HepG2 (cell line): ENCODE data around the gene PRKCE. TPM values are rescaled to one million over a fixed set of nuclear protein-coding genes. Genes with fewer than 3 reads are reported as not detected.

Experiments used
- ATAC-seq: fragments of 200-7000 bp; cut with Tn5 transposase; 3 replicates; pipeline ENCODE4 v1.9.1; 2020; ENCODE audit warnings: mild to moderate bottlenecking, moderate library complexity
- BruUV-seq: library from RNA; stranded (reverse); fragments of 400-500 nt; replicated peaks from 2 replicates; lab custom pipeline; 2021; lab: Mats Ljungman, UMichigan
- CTCF ChIA-PET: fragments of 300-600 bp; formaldehyde crosslinking; extraction: SDS; loops from one replicate; lab custom pipeline; 2021; ENCODE audit warnings: low total read pairs, inconsistent platforms, low intra/inter-chr PET ratio; lab: Yijun Ruan, JAX
- POLR2A ChIA-PET: fragments of 350-600 bp; sonication (Branson Sonifier 250); formaldehyde crosslinking; loops from one replicate; lab custom pipeline; 2020; ENCODE audit warnings: antibody characterized with exemption, inconsistent platforms; lab: Yijun Ruan, JAX
- DNase-seq: peaks from one replicate; pipeline ENCODE4 v3.0.0-alpha.2; 2015; ENCODE audit warnings: low spot score
- FAIRE-seq: peaks from 3 replicates; lab custom pipeline; 2011; peaks lifted over from hg19 to GRCh38; lab: Jason Lieb, UNC
- H2AFZ ChIP-seq: one replicate; pipeline ENCODE4 v1.6.1; 2011; ENCODE audit warnings: low read length, inconsistent platforms
- H3K27ac ChIP-seq: fragments of 300-600 bp; 3 replicates; pipeline ENCODE4 v1.8.0; 2011; ENCODE audit warnings: mixed run types, mild to moderate bottlenecking, mixed read lengths, low read length, inconsistent platforms; ENCODE audit not compliant: insufficient read depth; ENCODE audit errors: extremely low read length
- H3K27me3 ChIP-seq, 2 experiments: fragments of 200-600 bp in 1 of 2; 2 replicates in 1 of 2; 3 replicates in 1 of 2; pipeline versions ENCODE4 v1.6.0 to v1.8.0; 2011; ENCODE audit warnings: low read length in 2 of 2, mild to moderate bottlenecking in 2 of 2, moderate library complexity in 2 of 2, inconsistent platforms in 1 of 2; ENCODE audit not compliant: insufficient read depth in 2 of 2, control insufficient read depth in 1 of 2
- H3K36me3 ChIP-seq, 2 experiments: fragments of 200-600 bp in 1 of 2; replicated peaks in 1 of 2; 2 replicates in 1 of 2; 3 replicates in 1 of 2; pipeline versions ENCODE4 v1.5.1 to v1.8.0; 2011; ENCODE audit warnings: low read length in 2 of 2, inconsistent platforms in 1 of 2; ENCODE audit not compliant: insufficient read depth in 2 of 2, control insufficient read depth in 1 of 2
- H3K4me1 ChIP-seq: 2 replicates; pipeline ENCODE4 v1.5.1; 2012; ENCODE audit warnings: low read length, inconsistent platforms; ENCODE audit not compliant: insufficient read depth
- H3K4me2 ChIP-seq: 2 replicates; pipeline ENCODE4 v1.6.0; 2011; ENCODE audit warnings: low read depth, low read length, inconsistent platforms
- H3K4me3 ChIP-seq, 3 experiments: fragments of 200-600 bp in 1 of 3; sonication (generic), shearing (Covaris generic) in 1 of 3; replicated peaks in 1 of 3; 2 replicates each; pipeline ENCODE4 v1.5.1; 2011 to 2016; ENCODE audit warnings: low read length in 3 of 3, inconsistent platforms in 2 of 3, low read depth in 2 of 3, mild to moderate bottlenecking in 2 of 3, control low read depth in 1 of 3, mixed read lengths in 1 of 3; ENCODE audit not compliant: insufficient read depth in 1 of 3
- H3K79me2 ChIP-seq: one replicate; pipeline ENCODE4 v1.6.1; 2011; ENCODE audit warnings: low read length, inconsistent platforms; ENCODE audit not compliant: insufficient read depth
- H3K9ac ChIP-seq: 2 replicates; pipeline ENCODE4 v1.6.0; 2011; ENCODE audit warnings: mild to moderate bottlenecking, low read depth, low read length, inconsistent platforms; ENCODE audit not compliant: insufficient read depth
- H3K9me3 ChIP-seq: 2 replicates; pipeline ENCODE4 v1.5.1; 2012; ENCODE audit warnings: mild to moderate bottlenecking, low read length
- H4K20me1 ChIP-seq: 2 replicates; pipeline ENCODE4 v1.6.0; 2011; ENCODE audit warnings: inconsistent platforms, mild to moderate bottlenecking, low read length, moderate library complexity; ENCODE audit not compliant: insufficient read depth
- FLYWCH1 ChIP-seq: sonication (generic); formaldehyde crosslinking; IDR thresholded peaks from 2 replicates; pipeline ENCODE4 v1.8.1; 2023; ENCODE audit warnings: mild to moderate bottlenecking, missing genetic modification reagents
- KLF6 ChIP-seq: IDR thresholded peaks from 2 replicates; pipeline ENCODE4 v1.8.0; 2016; ENCODE audit warnings: missing biosample characterization, missing genetic modification reagents
- MNT ChIP-seq: fragments of 450-650 bp; IDR thresholded peaks from 2 replicates; pipeline ENCODE4 v1.6.1; 2016
- NCOR1 ChIP-seq: fragments of 200-600 bp; sonication (generic); IDR thresholded peaks from 2 replicates; pipeline ENCODE4 v1.7.0; 2017; ENCODE audit warnings: antibody characterized with exemption, low read length, borderline replicate concordance
- NFYC ChIP-seq: IDR thresholded peaks from 2 replicates; pipeline ENCODE4 v1.6.1; 2016; ENCODE audit warnings: missing genetic modification reagents, missing compliant biosample characterization
- PLSCR1 ChIP-seq: sonication (generic); formaldehyde crosslinking; IDR thresholded peaks from 2 replicates; pipeline ENCODE4 v1.5.0; 2020; ENCODE audit warnings: missing genetic modification reagents, mild to moderate bottlenecking, borderline replicate concordance
- SMARCC2 ChIP-seq: fragments of 450-650 bp; IDR thresholded peaks from 2 replicates; pipeline ENCODE4 v1.6.1; 2017; ENCODE audit warnings: antibody characterized with exemption, mild to moderate bottlenecking
- TFAP4 ChIP-seq: sonication (generic); IDR thresholded peaks from 2 replicates; pipeline ENCODE4 v1.6.1; 2016; ENCODE audit warnings: low read depth, borderline replicate concordance
- ZFP91 ChIP-seq: sonication (generic); formaldehyde crosslinking; IDR thresholded peaks from 2 replicates; pipeline ENCODE4 v1.9.0; 2022; ENCODE audit warnings: missing genetic modification reagents, mild to moderate bottlenecking, borderline replicate concordance
- ZNF276 ChIP-seq: sonication (generic); formaldehyde crosslinking; IDR thresholded peaks from 2 replicates; pipeline ENCODE4 v1.4.0; 2020; ENCODE audit warnings: mild to moderate bottlenecking, low read depth, missing genetic modification reagents
- WGBS: methylation state at CpG from one replicate; pipeline ENCODE4 v1.1.6; 2017; ENCODE audit warnings: low lambda C conversion rate; 5-methylcytosine and 5-hydroxymethylcytosine counted together
- in situ Hi-C: cut with HindIII; loops from 2 replicates; pipeline ENCODE4 v1.10.0; 2017; ENCODE audit warnings: low pct_unique_long_range_greater_than_20kb; ENCODE audit not compliant: extremely low pct_ligation_motif_present
- intact Hi-C: fragments of 100-400 bp; cut with micrococcal nuclease; formaldehyde crosslinking; loops from one replicate; pipeline ENCODE4 v1.10.0; 2022; ENCODE audit not compliant: unreplicated experiment
- polyA plus RNA-seq, 8 experiments: library from polyadenylated mRNA; depleted of rRNA in 3 of 8; stranded (reverse) in 7 of 8; unstranded in 1 of 8; fragments of >200 nt; fragmentation: Illumina TruSeq in 4 of 8; extraction: Trizol in 4 of 8; gene quantifications; 2 replicates each; pipeline versions ENCODE4 v1.2.1 to v1.2.3, GENCODE V29; 2011 to 2016; ENCODE audit warnings: low read depth in 4 of 8, missing spikeins in 1 of 8, mixed read lengths in 1 of 8; ENCODE audit not compliant: insufficient read depth in 1 of 8
- total RNA-seq, 5 experiments: library from RNA; depleted of rRNA; stranded (reverse); fragments of >200 nt; fragmentation: Illumina TruSeq; extraction: Trizol; gene quantifications; 2 replicates each; pipeline ENCODE4 v1.2.3, GENCODE V29; 2016; ENCODE audit warnings: low read depth in 1 of 5

Gene PRKCE
- total and polyA plus RNA-seq, 2 of the 13 experiments (the other 11 are each of a cell fraction or from before 2014, with no cell fraction given), result 1.0 to 3.9 TPM

GRCh38 chr2:46198966-46199365 lies 547.5 kb downstream of the PRKCE start:
- WGBS, result 57% methylated on average over 6 of the region's 6 CpGs
- Histone ChIP-seq H3K27me3 (peaks cover 0 to 36% of the 10 kb centered on the region in 2 experiments; a peak in 4 of 5 replicates), H3K4me3 (no peak overlapping the region), H2AFZ (no peak overlapping the region), H3K9me3 (no peaks in the 10 kb centered on the region), H3K79me2 (no peaks in the 10 kb centered on the region), H3K36me3 (no peaks in the 10 kb centered on the region), H3K27ac (no peak overlapping the region), H4K20me1 (no peaks in the 10 kb centered on the region), H3K9ac (no peak overlapping the region), H3K4me2 (no peak overlapping the region), H3K4me1 (peaks cover 25% of the 10 kb centered on the region)
- intact Hi-C loops (no loop called here), in situ Hi-C loops (no loop called here)
- TF ChIP-seq ZFP91 (no peak), ZNF276 (CRISPR knock-in tag) (no peak), KLF6 (CRISPR knock-in tag) (no peak)
- ATAC-seq (no peak), DNase-seq (no peak), FAIRE-seq (no peak)
- ChIA-PET CTCF (no interaction called here), POLR2A (no interaction called here)
- no TSS peak for BruUV-seq

GRCh38 chr2:46200100-46200690 lies 548.7 kb downstream of the PRKCE start:
- FAIRE-seq (no peak), ATAC-seq (peak; percentile 44; the same call in 2 of the 3 replicates), DNase-seq (no peak)
- intact Hi-C loops (no loop called here), in situ Hi-C loops (no loop called here)
- WGBS, result 22% methylated on average over 1 of the region's 1 CpG
- Histone ChIP-seq H3K36me3 (no peaks in the 10 kb centered on the region), H2AFZ (no peak overlapping the region), H4K20me1 (no peaks in the 10 kb centered on the region), H3K9ac (no peak overlapping the region), H3K79me2 (no peaks in the 10 kb centered on the region), H3K4me3 (no peak overlapping the region), H3K4me2 (no peak overlapping the region), H3K4me1 (peaks cover 25% of the 10 kb centered on the region), H3K27me3 (peaks cover 0 to 36% of the 10 kb centered on the region in 2 experiments; a peak in 4 of 5 replicates), H3K27ac (no peak overlapping the region), H3K9me3 (no peaks in the 10 kb centered on the region)
- POLR2A ChIA-PET, result no interaction called here
- no TSS peak for BruUV-seq
- CTCF ChIA-PET, result no interaction called here
- TF ChIP-seq TFAP4 (no peak), NCOR1 (no peak), MNT (peak; percentile 88), FLYWCH1 (CRISPR knock-in tag) (no peak), SMARCC2 (no peak), NFYC (CRISPR knock-in tag) (no peak), PLSCR1 (CRISPR knock-in tag) (no peak)
